ENCODE measurements around the gene CYP26A1.

Gene CYP26A1

GRCh38 chr10:93064874-93065660 is 8.6 kb upstream of the CYP26A1 start:
- DNase-seq = no peak

DNA sequence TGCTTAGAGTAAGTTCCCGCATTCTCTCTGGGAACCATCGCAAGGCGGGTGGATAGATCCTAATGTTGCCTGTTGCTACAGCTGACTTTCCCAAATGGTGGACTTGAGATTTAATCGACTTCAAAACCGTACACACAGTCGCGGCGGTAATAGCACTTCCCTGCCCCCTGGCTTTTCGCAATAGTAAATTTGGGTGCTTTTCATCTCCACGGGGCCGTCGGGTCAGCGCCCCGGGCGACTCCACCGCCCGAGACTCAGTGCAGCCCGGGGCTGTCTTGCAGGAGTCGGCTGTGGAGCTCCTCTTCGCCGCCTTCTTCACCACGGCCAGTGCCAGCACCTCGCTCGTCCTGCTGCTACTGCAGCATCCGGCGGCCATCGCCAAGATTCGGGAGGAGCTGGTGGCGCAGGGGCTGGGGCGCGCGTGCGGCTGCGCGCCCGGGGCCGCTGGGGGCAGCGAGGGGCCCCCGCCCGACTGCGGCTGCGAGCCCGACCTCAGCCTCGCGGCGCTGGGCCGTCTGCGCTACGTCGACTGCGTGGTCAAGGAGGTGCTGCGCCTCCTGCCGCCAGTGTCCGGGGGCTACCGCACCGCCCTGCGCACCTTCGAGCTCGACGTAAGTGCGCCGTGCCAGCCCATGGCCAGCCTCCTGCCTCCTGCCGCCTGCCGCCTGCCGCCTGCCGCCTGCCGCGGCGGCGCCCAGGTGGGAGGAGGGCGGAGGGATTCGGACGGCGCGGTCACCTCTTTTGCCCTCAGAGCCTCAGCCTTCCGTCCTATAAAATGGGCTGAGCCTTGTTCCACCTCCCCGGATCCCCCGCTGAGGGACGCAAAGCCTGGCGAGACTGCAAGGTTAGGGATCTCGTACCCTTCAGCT is 7.8 kb upstream of the CYP26A1 start:
- no peak for DNase-seq

DNA sequence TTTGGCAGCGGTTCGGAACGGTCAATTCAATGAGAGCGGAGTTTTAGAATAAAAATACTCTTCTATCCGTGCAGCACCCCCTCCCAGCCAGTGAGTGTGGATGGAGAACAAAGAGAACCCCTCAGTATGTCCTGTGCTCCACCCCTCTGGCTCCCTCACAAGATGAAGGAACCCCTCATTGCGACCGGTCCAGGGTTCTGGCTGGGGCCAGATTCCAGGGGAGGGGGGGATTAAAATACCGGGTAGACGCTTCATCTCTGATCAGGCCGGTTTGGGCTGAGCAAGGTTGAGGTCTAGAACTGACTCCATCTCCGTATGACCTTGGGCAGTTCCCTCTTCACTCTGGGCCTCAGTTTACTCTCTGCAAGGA is 7.2 kb upstream of the CYP26A1 start:
- DNase-seq = no peak

DNA sequence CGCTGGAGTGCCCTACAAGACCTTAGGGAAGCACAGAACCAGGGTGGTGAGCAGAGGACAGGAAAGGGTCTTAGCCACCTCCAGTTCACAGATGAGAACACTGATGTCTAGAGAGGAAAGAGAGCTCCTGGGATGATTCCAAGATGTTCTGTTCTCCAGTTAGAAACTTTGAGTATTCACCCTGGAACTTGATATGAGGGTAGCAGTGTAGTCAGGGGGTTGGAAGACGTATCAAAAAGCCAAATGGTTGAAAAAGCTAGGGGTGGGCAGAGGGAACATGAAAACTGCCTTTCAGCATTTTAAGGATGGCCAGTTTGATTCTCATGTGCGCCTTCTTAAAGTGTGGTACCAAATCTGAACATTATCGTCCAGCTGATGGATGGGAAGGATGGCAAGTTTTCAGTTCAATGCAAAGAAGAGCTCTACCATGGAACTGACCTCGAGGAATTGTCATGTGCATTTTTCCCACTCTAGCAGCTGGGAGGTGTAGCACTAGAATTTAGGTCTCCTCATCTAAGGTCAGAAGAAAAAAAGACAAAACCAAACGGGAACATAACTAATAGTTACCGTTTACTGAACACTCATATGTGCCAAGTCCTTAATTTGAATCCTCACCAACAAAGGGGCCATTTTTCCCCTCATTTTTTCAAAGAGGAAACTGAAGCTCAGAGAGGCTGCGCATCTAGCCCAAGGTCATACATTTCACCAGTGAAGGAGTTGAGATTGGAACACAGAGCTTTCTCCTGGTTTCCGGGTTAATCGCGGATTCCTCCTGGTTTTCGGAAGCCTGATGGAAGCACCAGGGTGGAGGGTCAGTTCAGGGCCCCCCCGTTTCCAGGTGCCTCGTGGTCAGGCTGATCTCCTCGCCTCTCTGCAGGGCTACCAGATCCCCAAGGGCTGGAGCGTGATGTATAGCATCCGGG is 6.0 kb upstream of the CYP26A1 start:
- no peak for DNase-seq

- peak in 2 of 51 donors; percentile 17 to 19 for DNase-seq
These were observed 5.1 kb upstream of the CYP26A1 start for GRCh38 chr10:93068411-93069244.

GRCh38 chr10:93069245-93069561 is 4.5 kb upstream of the CYP26A1 start:
- DNase-seq = no peak

DNA sequence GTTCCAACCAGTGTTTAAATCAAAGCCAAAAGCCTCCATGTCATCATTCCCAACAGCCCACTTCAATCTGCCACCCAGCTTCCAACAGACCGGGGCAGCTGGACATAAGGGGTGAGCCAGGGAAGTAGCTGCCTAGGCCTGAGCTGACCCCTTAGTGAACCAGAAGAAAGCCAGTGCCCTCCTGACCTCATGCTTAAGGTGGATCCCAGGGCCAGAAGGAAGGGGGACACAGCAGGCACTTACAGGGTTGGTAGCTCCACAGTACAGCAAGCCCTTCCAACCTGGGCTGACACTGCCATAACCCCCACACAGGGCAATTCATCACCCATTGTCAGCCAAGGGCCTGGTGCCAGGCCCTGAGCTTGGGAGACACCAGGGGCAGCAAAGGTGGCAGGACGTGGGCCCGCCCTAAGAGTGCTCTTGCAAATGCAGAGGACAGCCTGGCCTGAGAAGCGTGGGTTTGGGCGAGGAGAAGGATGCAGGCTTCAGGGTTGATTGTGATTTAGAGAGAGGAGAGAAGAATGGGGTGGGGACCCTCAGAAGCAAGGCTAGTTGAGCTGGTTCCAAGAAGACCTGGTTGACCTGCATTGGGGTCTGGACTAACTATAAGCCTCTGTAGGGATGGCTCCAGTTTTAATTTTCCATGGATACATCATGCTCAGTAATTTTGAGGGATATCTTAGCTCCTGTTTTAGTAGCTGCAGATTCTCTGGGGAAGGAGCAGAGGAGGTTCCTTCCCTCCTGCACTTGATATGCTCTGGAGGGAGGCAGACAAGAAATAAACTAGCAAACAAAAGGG is 3.1 kb upstream of the CYP26A1 start:
- no peak for DNase-seq

- no peak for DNase-seq
These were observed 2.6 kb upstream of the CYP26A1 start for GRCh38 chr10:93071177-93071472.

DNA sequence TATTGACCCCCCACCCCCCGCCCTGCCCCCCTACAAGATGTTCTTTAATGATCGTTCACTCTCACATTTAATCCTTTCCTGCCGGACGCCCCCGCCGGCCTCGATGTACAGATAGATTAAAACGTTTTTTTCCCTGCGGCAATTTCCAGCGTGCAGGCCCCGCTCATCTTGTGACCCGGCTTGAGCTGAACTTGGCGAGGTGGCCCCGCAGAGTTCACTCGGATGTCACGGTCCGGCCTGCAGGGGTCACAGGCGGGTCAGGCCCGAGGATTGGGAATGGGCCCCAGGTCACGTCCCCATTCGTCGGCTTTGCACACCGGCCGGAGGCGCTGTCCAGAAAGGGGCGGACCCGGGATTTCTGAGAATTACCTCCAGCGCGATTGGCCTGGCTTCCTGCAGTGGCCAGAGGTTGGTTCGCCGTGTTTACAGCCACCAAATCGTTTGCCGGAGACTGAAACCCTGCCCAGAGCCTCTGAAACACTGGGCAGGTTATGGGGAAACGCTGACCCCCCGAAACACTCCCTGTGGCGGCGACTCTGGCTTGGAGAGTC is 1.9 kb upstream of the CYP26A1 start:
- no peak for DNase-seq

DNA sequence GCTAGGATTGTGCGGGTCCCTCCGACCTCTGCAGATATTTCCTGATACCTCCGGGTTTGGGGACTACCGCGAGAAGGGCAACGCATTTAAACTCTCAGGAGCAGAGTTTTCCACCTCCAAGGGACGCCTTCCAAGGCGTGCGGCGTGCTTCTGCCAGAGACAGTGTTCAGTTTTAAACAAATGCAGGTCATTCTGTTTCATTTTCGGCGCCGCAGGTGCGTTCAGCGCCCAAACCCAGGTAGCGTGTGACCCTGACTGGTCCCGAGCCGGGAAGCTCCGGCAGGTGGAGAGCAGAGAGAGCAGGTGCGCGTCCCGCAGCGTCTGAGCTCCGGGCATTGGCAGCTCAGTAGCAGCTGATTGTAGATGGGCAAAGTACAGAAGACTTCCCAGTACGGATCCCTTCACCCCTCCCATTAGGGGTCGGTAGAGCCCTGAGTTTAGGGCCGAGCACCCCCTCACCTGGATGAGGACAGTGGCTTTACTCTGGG is 1.4 kb upstream of the CYP26A1 start:
- DNase-seq = no peak

GRCh38 chr10:93072713-93073538 is 767 bp upstream of the CYP26A1 start:
- no peak for DNase-seq

DNA sequence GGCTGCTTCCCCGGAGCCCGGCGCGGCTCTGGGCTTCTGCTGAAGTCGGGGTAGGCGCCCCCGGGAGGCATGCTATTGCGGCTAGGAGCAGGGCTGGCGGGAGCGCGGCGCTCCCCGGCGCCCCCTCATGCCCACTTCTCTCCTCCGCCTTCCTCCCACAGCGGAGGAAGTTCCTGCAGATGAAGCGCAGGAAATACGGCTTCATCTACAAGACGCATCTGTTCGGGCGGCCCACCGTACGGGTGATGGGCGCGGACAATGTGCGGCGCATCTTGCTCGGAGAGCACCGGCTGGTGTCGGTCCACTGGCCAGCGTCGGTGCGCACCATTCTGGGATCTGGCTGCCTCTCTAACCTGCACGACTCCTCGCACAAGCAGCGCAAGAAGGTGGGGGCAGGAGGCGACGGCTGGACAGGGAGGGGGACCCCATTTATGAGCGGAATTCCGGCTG is 479 bp downstream of the CYP26A1 start:
- no peak for DNase-seq

DNA sequence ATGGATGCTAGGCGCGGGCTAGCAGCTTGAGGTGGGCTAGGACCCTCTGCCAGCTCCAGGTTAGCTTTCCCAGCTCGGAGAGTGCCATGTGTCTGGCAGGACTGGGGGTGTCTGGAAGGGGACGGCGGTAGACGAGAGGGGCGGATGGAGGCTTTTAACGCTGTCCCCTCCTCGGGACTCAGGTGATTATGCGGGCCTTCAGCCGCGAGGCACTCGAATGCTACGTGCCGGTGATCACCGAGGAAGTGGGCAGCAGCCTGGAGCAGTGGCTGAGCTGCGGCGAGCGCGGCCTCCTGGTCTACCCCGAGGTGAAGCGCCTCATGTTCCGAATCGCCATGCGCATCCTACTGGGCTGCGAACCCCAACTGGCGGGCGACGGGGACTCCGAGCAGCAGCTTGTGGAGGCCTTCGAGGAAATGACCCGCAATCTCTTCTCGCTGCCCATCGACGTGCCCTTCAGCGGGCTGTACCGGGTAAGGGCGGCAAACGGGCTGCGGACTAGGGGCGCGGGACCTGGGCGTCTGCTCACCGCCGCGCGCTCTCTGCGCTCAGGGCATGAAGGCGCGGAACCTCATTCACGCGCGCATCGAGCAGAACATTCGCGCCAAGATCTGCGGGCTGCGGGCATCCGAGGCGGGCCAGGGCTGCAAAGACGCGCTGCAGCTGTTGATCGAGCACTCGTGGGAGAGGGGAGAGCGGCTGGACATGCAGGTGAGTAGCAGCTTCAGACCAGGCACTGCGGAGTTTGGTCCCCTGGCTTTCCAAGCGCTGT is 1.1 kb downstream of the CYP26A1 start:
- no peak for DNase-seq

DNA sequence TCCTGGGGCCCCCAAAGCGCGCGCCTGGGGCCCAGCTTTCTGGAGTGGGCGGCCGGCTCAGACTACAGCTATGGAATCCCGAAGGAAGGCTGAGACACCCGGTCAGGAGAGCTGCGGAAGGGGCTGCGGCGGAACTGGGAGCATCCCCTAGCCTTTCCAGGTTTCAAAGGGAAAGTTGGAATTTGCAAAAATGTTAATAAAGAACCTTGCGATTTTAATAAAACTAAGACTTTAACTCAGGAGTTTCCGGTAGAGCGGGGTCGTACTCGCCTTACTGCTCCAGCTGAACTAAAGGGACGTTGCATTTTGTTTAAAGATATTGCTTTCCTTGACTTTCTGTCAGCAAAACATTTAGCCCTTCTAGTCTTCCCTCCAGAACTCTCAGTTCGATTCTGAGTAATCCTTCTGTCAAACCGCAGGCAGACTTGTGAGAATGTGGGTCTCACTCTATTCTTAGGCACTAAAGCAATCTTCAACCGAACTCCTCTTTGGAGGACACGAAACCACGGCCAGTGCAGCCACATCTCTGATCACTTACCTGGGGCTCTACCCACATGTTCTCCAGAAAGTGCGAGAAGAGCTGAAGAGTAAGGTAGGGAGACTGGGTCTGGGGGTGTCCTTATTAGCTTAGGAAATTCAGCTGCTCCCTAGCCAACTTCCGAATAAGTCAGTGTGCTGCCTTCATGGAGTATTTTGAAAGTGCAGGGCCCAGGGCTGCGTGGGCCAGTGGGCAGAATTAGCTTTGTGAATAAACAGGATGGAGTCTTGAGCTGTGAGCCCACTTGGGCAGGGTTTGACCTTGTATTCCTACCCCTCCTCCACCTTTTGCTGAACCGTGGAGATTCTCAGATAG is 1.9 kb downstream of the CYP26A1 start:
- DNase-seq = no peak

GRCh38 chr10:93076871-93077270 is 3.2 kb downstream of the CYP26A1 start:
- no peak for DNase-seq

DNA sequence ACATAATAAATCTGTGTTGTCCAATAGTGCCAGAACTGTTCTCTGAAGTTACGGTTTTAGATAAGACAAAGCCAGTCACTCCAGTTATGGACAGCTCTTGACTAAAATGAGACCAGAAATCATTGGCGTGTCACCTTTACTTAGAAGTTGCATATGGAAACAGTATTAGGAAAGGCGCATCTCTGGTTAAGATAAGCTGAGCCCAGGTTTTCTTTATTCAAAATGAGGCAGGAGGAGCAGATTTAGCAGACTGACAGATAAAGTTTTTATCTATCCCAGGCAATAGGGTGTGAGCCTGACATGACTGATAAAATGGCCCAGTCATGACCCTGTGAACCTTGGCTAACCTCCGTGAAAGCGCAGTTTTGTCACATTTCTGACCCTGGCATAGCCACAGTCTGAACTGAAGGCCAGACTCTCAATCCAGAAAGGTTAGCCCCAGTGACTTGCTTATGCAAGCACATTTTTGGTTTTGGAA is 4.2 kb downstream of the CYP26A1 start:
- DNase-seq = no peak

All from hypothalamus (tissue), 51 donors.